Stimulated activated CD8-positive, alpha-beta memory T cell treated with anti-CD3 and anti-CD28 coated beads, Interleukin-4, amount 100 ng/mL, for 48 hours (primary cell): ENCODE results near the gene DDX25.
A peak's percentile ranks its signal among the peaks of the same experiment; 100 is the strongest.

ENCODE experiments used
- DNase-seq: peaks from one replicate; pipeline ENCODE4 v3.0.0-alpha.2; 2020

Gene DDX25

DNA sequence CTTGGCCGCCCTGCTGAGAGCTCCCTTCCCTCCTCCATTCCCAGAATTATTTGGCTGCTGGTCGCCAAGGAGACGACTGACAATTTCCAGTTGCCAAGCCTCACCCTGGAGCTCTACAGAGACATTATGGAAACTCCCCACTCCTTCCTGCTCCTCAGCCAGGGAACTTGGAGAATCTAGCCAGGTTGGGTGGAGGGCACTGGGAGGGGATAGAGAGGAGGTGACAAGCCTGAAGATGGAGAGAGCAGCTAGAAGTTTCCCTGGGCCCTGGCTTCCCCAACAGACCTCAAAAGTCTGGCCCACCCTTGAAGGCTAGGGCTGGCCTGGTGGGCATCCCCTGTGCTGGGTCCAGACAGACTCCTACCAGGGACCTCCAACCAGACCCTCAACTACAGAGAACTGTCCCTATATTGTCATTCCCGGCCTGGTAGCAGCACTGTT is 34.8 kb downstream of the DDX25 start:
- peak; percentile 8 for DNase-seq

GRCh38 chr11:125940145-125940544 is 35.8 kb downstream of the DDX25 start:
- no peak for DNase-seq

- DNase-seq, result no peak
Observed at GRCh38 chr11:125941267-125941618, 36.9 kb downstream of the DDX25 start.

DNA sequence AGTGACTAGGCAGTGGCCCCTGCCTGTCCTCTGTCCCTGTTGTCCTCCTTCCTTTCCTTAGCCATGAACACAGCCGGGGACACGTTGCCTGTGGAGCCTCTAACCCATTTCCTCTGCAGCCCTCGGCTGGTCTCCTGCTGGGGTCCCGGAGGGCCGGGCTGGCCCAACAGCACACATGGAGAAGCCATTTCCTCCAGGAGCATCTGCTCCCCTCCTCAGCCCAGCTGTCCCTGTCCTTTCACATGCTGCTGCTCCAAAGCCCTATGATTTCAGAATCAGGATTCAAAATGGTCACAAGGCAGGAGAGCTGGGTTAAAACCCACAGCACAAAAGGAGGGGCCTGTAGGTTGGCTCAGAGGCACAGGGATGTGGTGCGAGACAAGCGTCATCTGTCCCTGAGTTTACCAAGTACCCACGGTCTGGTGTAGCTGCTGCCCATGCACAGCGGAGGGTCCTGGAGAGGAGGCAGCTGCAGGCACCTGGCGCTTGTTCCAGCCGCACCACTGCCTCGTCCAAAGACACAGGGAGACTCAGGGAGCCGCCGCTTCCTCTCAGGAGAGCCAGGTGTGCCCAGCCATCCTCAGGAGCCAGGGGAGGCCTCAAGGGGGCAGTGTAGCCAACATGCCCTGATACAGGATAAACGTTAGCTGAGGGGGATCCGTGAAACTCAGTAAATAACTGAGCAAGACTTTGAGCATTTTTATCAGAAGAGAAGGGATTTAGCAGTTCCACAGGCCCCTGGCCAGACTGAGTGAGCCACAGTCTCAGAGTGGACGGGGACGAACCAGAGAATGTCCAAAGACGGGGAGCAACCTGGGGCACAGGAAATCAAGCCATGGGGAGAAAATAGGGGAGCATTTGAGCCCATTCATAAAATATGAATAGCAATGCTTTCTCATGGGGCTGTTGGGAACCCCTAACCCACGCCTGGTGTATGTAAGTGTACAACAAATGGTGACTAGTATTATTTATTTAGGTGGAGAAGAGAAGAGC is 37.6 kb downstream of the DDX25 start:
- DNase-seq, result peak; percentile 75

- peak; percentile 18 for DNase-seq
Observed at GRCh38 chr11:125942771-125943428, 38.6 kb downstream of the DDX25 start.

DNA sequence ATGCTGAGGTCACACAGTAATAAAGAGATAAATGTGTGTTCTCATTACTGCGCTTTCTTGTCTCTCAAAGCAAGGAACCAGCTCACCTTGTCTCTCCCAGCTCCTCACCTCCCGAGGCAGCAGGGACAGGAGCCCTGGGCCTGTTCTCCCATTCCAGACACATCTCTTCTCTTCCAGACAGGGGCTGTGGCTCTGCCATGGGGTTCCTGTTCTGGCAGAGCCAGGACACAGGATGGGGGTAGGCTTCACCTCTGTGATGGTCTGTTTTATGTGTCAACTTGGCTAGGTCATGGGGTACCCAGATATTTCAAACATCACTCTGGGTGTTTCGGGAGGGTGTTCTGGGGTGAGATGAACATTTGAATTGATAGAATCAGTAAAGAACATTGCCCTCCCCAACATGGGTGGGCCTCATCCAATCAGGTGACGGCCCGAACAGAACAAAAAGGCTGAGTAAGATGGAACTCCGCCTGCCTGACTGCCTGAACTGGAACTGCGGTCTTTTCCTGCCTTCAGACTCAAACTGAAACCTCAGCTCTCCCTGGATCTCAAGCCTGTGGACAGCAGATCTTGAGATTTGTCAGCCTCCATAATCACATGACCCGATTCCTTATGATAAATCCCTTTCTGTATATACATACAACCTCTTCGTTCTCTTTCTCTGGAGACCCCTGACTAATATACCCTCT is 39.5 kb downstream of the DDX25 start:
- peak; percentile 10 for DNase-seq

DNA sequence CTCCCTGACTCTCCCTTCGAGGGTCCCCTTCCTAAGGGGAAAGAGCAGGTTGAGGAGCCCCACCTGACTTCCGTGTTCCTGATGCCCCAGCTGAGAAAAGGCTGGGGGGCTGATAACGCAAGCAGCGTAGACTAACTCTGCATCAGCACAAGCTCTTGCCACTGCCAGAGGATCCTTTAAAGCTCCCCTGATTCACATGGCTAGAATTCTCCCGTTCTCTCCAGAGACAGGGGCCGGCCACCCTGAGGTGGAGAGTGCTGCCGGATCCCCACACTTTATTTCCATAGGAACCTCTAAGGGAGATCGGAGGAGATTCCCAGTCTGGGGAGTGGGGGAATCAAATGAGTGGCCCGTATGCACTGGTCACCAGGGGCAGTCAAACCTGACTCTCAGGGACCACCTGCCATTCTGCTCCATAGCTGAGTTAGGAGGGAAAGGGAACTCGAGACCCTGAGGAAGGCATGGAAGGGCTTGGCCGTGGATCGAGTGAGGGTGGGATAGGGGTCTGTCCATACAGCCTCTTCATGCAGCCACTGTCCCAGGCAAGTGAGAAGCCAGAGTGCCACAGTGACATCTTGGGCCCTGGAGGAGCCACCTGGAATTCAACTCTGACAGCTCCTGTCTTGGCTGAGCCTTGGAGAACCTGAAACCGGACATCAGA is 40.2 kb downstream of the DDX25 start:
- peak; percentile 6 for DNase-seq

GRCh38 chr11:125945011-125945796 is 40.9 kb downstream of the DDX25 start:
- peak; percentile 14 for DNase-seq

DNA sequence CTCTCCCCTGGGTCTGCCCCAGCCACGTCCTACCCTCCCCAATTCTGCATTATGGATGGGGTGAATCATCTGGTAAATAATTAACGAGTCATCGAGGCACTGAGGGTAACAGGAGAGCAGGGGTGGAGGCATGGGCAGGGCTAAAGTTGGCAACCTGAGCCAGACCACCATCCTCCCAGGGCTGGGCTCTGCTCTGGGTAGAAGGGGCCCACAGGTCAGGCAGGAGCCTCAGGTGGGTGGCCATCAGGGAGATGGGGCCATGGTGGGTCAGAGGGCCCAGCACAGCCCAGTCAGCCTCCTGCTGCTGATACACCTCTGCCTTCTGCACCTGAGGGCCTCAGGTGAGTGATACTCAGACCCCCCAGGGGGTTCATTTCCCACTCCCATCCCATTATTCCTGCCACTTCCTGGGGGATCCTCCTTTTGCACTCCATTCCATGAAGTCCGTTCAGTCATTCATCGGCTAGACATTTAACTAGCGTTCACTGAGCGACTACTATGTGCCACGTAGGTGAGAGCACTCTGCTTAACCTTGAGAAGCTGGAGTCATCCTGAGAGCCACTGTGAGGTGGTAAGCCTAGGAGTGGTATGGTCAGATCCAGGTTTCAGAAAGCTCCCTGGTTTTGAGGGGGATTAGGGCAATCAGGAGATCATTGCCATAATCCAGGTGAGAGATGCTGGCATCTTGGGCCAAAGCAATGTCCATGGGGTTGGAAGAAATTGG is 41.7 kb downstream of the DDX25 start, which contains the start of gene VSIG10L2:
TSS of gene VSIG10L2 (plus strand) at position 248 of the 724 bp plus-strand sequence. CDS start at position 260, 12 bp downstream.
- DNase-seq, result peak; percentile 11

GRCh38 chr11:125946712-125947418 is 42.6 kb downstream of the DDX25 start:
- no peak for DNase-seq

DNA sequence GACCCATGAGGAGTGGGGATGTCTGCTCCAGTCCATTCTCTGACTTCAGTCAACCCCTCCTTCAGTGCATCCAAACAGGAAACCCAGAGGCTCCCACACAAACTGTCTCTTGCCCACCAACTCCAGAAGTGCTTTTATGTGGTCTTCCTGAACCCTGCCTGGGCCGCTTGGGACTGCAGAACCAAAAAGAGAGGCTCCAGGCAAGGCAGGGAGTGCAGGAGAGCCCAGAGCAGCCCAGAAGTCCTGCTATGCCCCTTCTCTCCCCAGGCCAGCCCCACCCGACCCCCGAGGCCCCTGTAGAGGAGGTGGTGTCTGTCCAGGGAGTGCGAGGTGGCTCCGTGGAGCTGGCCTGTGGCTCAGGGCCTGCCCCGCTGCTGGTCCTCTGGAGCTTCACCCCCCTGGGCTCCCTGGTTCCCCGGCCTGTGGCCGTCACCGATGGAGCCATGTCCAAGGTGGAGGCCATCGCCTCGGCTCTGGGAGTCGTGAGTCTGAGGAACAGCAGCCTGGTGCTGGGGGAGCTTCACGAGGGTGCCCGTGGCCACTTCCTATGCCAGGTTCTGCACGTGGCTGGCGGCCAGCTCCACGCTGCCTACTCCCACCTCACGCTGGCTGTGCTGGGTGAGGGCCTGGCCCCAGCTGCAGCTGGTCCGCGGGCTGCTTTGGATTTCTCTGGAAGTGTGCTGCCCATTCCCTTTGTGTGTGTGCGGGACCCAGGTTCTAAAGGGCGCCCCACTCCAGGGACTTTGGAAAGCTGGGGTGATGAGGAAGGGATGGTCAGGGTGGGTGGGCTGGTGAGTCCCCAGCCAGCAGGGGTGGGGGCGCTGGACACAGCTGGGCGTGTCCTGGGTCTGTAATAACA is 43.3 kb downstream of the DDX25 start:
- DNase-seq, result no peak

- DNase-seq, result no peak
Observed at GRCh38 chr11:125948278-125949051, 44.2 kb downstream of the DDX25 start.

- no peak for DNase-seq
Observed at GRCh38 chr11:125949271-125950177, 45.2 kb downstream of the DDX25 start.

- DNase-seq, result no peak
Observed at GRCh38 chr11:125950178-125950490, 45.8 kb downstream of the DDX25 start.

- no peak for DNase-seq
Observed at GRCh38 chr11:125950696-125951651, 46.7 kb downstream of the DDX25 start.

DNA sequence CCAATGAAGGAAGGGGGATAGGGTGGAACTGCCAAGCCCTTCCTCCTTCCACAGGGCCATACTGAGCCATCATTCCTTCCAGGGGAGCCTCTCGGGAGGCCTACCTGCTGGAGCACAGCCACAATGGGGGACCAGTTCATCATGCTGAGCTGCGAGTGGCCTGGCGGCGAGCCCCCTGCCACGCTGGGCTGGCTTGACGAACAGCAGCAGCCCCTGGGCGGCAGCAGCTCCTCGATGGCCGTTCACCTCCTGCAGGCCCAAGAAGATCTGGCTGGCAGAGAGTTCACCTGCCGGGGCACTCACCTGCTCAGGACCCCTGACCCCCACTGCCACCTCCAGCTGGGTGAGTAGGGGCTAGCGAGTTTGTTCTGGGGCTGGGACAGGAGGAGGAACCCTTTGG is 47.4 kb downstream of the DDX25 start:
- no peak for DNase-seq

DNA sequence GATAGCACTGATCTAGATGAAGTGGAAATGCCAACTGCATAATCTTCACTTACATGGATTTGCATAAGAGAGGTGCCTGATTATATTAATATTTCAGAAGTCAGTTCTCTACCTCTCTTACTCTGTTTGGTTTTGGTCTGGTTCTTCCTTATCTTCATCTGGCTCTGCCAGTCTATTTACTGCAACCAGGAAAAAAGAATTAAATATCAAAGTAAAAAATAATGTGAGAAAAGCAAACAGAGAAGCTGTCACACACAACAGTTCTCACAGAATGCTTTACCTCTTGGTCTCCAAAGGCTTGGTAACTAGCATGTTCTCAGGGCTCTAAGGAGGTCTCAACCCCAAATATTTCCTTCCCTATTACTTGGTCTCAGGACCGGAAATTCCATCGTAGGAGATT is 48.3 kb downstream of the DDX25 start:
- DNase-seq, result no peak
